ENCODE results near the gene PLEKHM2. TPM values are rescaled to one million over a fixed set of nuclear protein-coding genes. Genes with fewer than 3 reads are reported as not detected.

Gene PLEKHM2, protein sequence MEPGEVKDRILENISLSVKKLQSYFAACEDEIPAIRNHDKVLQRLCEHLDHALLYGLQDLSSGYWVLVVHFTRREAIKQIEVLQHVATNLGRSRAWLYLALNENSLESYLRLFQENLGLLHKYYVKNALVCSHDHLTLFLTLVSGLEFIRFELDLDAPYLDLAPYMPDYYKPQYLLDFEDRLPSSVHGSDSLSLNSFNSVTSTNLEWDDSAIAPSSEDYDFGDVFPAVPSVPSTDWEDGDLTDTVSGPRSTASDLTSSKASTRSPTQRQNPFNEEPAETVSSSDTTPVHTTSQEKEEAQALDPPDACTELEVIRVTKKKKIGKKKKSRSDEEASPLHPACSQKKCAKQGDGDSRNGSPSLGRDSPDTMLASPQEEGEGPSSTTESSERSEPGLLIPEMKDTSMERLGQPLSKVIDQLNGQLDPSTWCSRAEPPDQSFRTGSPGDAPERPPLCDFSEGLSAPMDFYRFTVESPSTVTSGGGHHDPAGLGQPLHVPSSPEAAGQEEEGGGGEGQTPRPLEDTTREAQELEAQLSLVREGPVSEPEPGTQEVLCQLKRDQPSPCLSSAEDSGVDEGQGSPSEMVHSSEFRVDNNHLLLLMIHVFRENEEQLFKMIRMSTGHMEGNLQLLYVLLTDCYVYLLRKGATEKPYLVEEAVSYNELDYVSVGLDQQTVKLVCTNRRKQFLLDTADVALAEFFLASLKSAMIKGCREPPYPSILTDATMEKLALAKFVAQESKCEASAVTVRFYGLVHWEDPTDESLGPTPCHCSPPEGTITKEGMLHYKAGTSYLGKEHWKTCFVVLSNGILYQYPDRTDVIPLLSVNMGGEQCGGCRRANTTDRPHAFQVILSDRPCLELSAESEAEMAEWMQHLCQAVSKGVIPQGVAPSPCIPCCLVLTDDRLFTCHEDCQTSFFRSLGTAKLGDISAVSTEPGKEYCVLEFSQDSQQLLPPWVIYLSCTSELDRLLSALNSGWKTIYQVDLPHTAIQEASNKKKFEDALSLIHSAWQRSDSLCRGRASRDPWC
- polyA plus RNA-seq (39.5 and 40.1 TPM in 2 replicates), polyA minus RNA-seq (39.7 and 50.9 TPM in 2 replicates)

DNA sequence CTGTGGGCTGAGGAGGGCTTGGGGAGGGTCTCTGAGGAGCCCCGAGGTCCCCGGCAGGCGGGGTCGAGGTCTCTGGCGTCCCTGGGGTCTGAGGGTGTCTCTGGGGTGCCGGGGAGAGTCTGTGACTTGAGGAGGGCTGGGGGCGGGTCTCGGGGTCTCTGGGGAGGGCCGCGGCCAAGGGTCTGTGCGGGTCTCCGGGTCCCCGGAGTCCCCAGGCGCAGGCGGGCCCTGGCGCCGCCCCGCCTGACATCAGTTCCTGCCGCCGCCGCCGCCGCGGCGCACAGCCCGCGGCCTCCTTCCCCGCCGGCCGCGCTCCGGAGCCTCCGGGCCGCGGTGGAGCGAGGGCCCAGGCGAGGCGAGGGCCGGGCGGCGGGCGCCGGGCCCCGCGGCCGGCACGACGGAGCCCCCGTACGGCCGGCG lies at the start of gene PLEKHM2:
Gene PLEKHM2, plus strand, starts transcription at position 279 of the 420 bp plus-strand sequence. CDS start 239 bp downstream, outside the sequence.
- no peaks in the 10 kb centered on the region for H3K9me3 ChIP-seq (ENCODE audit: low read length)
- H3K9ac ChIP-seq (ENCODE audit: low read length), result peak within 1 kb of the TSS; percentile 97
- H3K9me2 ChIP-seq (ENCODE audit: insufficient read depth, low read length), result no peaks in the 10 kb centered on the region
- H3K79me2 ChIP-seq (replicated peaks; ENCODE audit: insufficient read depth, low read length), result peaks cover 33% of the 10 kb centered on the region
- no peaks in the 10 kb centered on the region for H3K27me3 ChIP-seq (ENCODE audit: insufficient read depth, low read depth, low read length)
- H3F3A ChIP-seq (ENCODE audit: insufficient read depth, low read length, poor library complexity, severe bottlenecking), result no peaks in the 10 kb centered on the region
- TF ChIP-seq REST (IDR thresholded peaks at IDR 0.05; ENCODE audit: borderline replicate concordance) (peak; percentile 23), CTCF (IDR thresholded peaks at IDR 0.05; ENCODE audit: poor library complexity, severe bottlenecking) (no peak)
- no peaks in the 10 kb centered on the region for H3K36me3 ChIP-seq (ENCODE audit: insufficient read depth, low read length)
- peak within 1 kb of the TSS; percentile 70 for H3K4me2 ChIP-seq (ENCODE audit: low read length)
- H3K4me3 ChIP-seq (ENCODE audit: low read length), result peak within 1 kb of the TSS; percentile 94
- no peaks in the 10 kb centered on the region for H4K20me1 ChIP-seq (ENCODE audit: insufficient read depth)
- peak within 1 kb of the TSS; percentile 93 for H2AFZ ChIP-seq (ENCODE audit: low read depth, low read length)
- peak within 1 kb of the TSS; percentile 89 for H3K27ac ChIP-seq (ENCODE audit: low read length)

DNA sequence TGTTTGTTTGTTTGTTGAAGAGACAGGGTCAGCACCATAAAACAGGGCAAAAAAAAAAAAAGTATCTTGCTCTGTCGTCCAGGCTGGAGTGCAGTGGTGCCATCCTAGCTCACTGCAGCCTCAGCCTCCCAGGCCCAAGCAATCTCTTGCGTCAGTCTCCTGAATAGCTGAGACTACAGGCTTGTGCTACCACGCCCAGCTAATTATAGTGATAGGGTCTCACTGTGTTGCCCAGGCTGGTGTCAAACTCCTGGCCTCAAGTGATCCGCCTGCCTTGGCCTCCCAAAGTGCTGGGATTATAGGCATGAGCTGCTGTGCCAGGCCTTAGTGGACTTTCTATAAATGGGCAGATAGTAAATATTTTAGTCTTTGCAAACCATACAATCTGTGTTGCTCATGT lies 47.7 kb upstream of the PLEKHM2 start:
- H3K4me2 ChIP-seq (ENCODE audit: low read length), result no peak overlapping the region
- no peak overlapping the region for H2AFZ ChIP-seq (ENCODE audit: low read depth, low read length)
- H3K79me2 ChIP-seq (replicated peaks; ENCODE audit: insufficient read depth, low read length), result no peaks in the 10 kb centered on the region
- H3K27me3 ChIP-seq (ENCODE audit: insufficient read depth, low read depth, low read length), result no peaks in the 10 kb centered on the region
- H4K20me1 ChIP-seq (ENCODE audit: insufficient read depth), result no peaks in the 10 kb centered on the region
- no peak overlapping the region for H3K27ac ChIP-seq (ENCODE audit: low read length)
- H3K9ac ChIP-seq (ENCODE audit: low read length), result no peak overlapping the region
- no peaks in the 10 kb centered on the region for H3K36me3 ChIP-seq (ENCODE audit: insufficient read depth, low read length)
- TF ChIP-seq REST (IDR thresholded peaks at IDR 0.05; ENCODE audit: borderline replicate concordance) (no peak), EP300 (conservative IDR thresholded peaks at IDR 0.05; ENCODE audit: poor library complexity, severe bottlenecking) (no peak), CTCF (IDR thresholded peaks at IDR 0.05; ENCODE audit: poor library complexity, severe bottlenecking) (no peak), SMC3 (conservative IDR thresholded peaks at IDR 0.05; ENCODE audit: poor library complexity) (no peak), MXI1 (conservative IDR thresholded peaks at IDR 0.05; ENCODE audit: poor library complexity, severe bottlenecking) (no peak), EZH2 (IDR thresholded peaks at IDR 0.05; ENCODE audit: borderline replicate concordance, insufficient read depth, low read length, poor library complexity, severe bottlenecking) (no peak), TAF1 (IDR thresholded peaks at IDR 0.05; ENCODE audit: low read depth) (no peak), RAD21 (conservative IDR thresholded peaks at IDR 0.05) (no peak), POLR2AphosphoS5 (IDR thresholded peaks at IDR 0.05) (no peak)
- H3K4me3 ChIP-seq (ENCODE audit: low read length), result no peak overlapping the region
- H3K9me3 ChIP-seq (ENCODE audit: low read length), result no peaks in the 10 kb centered on the region
- H3K9me2 ChIP-seq (ENCODE audit: insufficient read depth, low read length), result no peaks in the 10 kb centered on the region
- H3F3A ChIP-seq (ENCODE audit: insufficient read depth, low read length, poor library complexity, severe bottlenecking), result no peaks in the 10 kb centered on the region
